Activated B cell treated with CpG ODN at 0.5 μM for 24 hours (primary cell): Measurements from ENCODE around the gene TPH2. TPM values are rescaled to one million over a fixed set of nuclear protein-coding genes. Genes with fewer than 3 reads are reported as not detected.

Experiments used
- ATAC-seq: fragments of 200-7000 bp; cut with Tn5 transposase; one replicate; pipeline ENCODE4 v1.10.0; 2021; ENCODE audit warnings: low read depth, mild to moderate bottlenecking, moderate library complexity
- CTCF ChIA-PET: fragments of 350-600 bp; sonication (Branson Sonifier 250); formaldehyde crosslinking; loops from one replicate; lab custom pipeline; 2021; ENCODE audit warnings: antibody characterized with exemption; lab: Charles Lee
- POLR2A ChIA-PET: fragments of 350-600 bp; sonication (Branson Sonifier 250); formaldehyde crosslinking; loops from one replicate; lab custom pipeline; 2021; ENCODE audit warnings: antibody characterized with exemption; lab: Charles Lee
- DNase-seq: peaks from one replicate; pipeline ENCODE4 v3.0.0; 2022
- H3K27ac Mint-ChIP-seq: one replicate; pipeline ENCODE4 v1.8.0; 2020; ENCODE audit warnings: mixed read lengths
- H3K27me3 Mint-ChIP-seq: one replicate; pipeline ENCODE4 v1.8.0; 2021; ENCODE audit warnings: mixed read lengths
- H3K36me3 Mint-ChIP-seq: one replicate; pipeline ENCODE4 v1.8.0; 2021; ENCODE audit warnings: low read depth, mixed read lengths
- H3K4me1 Mint-ChIP-seq: one replicate; pipeline ENCODE4 v1.8.0; 2021; ENCODE audit warnings: mixed read lengths
- H3K4me3 Mint-ChIP-seq: one replicate; pipeline ENCODE4 v1.8.0; 2020; ENCODE audit warnings: mild to moderate bottlenecking, mixed read lengths
- H3K9me3 Mint-ChIP-seq: one replicate; pipeline ENCODE4 v1.8.0; 2020; ENCODE audit warnings: mixed read lengths
- intact Hi-C: fragments of 100-400 bp; cut with micrococcal nuclease; formaldehyde crosslinking; loops from one replicate; pipeline ENCODE4 v1.15.1; 2024
- total RNA-seq: library from RNA; stranded (reverse); gene quantifications from 2 replicates; pipeline ENCODE4 v1.2.3, GENCODE V29; 2022
- TF ChIP-seq, protein P1 (sequence below): fragments of 200-600 bp; IDR thresholded peaks from one replicate; pipeline ENCODE4 v1.8.0; 2022; ENCODE audit warnings: antibody characterized with exemption, mild to moderate bottlenecking

The TPH2 gene
- total RNA-seq, 1 donor from 2014 or later, result not detected

DNA sequence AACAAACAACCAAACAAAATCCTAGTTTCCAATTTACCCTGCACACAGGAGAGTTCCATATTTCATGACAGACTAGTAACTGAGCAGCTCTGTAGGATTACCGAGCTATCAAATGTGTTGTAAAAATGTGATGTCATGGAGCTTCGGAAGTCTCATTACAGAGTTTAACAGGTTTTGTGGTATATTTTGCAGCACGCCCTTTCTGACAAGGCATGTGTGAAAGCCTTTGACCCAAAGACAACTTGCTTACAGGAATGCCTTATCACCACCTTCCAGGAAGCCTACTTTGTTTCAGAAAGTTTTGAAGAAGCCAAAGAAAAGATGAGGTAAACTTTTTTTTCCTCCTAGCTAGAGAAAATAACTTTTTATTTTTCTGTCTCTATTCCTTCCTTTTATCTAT lies 92.4 kb downstream of the TPH2 start:
- H3K4me1 Mint-ChIP-seq, result no peaks in the 10 kb centered on the region
- H3K27ac Mint-ChIP-seq, result no peak overlapping the region
- ATAC-seq (no peak), DNase-seq (no peak)
- no peaks in the 10 kb centered on the region for H3K36me3 Mint-ChIP-seq
- POLR2A ChIA-PET, result no interaction called here
- no peak overlapping the region for H3K4me3 Mint-ChIP-seq
- CTCF ChIA-PET, result no interaction called here
- no peaks in the 10 kb centered on the region for H3K9me3 Mint-ChIP-seq
- H3K27me3 Mint-ChIP-seq, result peaks cover 4% of the 10 kb centered on the region
- TF ChIP-seq, protein P1, sequence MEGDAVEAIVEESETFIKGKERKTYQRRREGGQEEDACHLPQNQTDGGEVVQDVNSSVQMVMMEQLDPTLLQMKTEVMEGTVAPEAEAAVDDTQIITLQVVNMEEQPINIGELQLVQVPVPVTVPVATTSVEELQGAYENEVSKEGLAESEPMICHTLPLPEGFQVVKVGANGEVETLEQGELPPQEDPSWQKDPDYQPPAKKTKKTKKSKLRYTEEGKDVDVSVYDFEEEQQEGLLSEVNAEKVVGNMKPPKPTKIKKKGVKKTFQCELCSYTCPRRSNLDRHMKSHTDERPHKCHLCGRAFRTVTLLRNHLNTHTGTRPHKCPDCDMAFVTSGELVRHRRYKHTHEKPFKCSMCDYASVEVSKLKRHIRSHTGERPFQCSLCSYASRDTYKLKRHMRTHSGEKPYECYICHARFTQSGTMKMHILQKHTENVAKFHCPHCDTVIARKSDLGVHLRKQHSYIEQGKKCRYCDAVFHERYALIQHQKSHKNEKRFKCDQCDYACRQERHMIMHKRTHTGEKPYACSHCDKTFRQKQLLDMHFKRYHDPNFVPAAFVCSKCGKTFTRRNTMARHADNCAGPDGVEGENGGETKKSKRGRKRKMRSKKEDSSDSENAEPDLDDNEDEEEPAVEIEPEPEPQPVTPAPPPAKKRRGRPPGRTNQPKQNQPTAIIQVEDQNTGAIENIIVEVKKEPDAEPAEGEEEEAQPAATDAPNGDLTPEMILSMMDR, result no peak
- intact Hi-C loops, result no loop called here

DNA sequence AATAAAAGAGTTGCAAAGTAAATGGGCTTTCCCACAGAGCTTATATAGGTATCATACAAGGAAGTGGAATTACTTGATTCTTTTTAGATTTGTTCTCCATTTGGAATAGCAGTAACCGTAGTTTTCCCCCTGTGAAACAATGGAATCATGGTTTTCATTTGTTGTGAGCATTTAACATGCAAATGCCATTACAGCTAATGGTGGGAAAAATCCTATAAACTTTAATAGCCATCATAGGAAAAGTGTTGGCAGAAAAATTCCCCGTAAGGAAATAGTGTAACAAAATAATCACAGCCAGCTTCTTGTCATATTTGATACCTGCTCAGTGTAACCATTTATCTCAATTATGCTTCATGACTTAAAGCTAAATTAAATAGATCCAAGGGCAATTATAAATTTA lies 95.3 kb downstream of the TPH2 start:
- DNase-seq (no peak), ATAC-seq (no peak)
- H3K4me1 Mint-ChIP-seq, result no peaks in the 10 kb centered on the region
- ChIA-PET POLR2A (no interaction called here), CTCF (no interaction called here)
- peaks cover 2% of the 10 kb centered on the region for H3K27me3 Mint-ChIP-seq
- intact Hi-C loops, result no loop called here
- no peak overlapping the region for H3K27ac Mint-ChIP-seq
- no peak overlapping the region for H3K4me3 Mint-ChIP-seq
- no peaks in the 10 kb centered on the region for H3K9me3 Mint-ChIP-seq
- no peaks in the 10 kb centered on the region for H3K36me3 Mint-ChIP-seq
- TF ChIP-seq, protein P1, result no peak

DNA sequence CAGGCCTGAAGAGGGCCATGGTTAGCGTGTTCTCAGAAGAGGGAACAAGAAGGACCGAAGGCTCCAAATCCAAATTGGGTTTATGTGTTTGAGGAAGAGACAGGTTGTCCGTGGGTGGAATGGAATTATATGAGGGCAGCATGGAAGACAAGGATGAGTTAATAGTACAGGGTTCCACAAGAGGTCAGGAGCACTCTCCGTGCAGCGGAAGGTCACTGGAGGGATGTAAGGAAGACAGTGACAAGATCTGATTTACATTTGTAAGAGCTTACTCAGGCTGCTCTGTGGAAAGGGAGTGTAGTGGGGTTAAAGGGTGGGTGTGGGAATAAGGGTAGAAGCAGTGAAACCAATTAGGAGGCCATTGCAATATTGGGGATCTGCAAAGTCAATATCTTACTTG lies 97.0 kb downstream of the TPH2 start:
- H3K4me3 Mint-ChIP-seq, result no peak overlapping the region
- ChIA-PET CTCF (no interaction called here), POLR2A (no interaction called here)
- no peaks in the 10 kb centered on the region for H3K4me1 Mint-ChIP-seq
- DNase-seq, result no peak
- H3K36me3 Mint-ChIP-seq, result no peaks in the 10 kb centered on the region
- ATAC-seq, result no peak
- H3K27ac Mint-ChIP-seq, result no peak overlapping the region
- H3K9me3 Mint-ChIP-seq, result peaks cover 5% of the 10 kb centered on the region
- no peaks in the 10 kb centered on the region for H3K27me3 Mint-ChIP-seq
- intact Hi-C loops, result no loop called here
- TF ChIP-seq, protein P1, result no peak

DNA sequence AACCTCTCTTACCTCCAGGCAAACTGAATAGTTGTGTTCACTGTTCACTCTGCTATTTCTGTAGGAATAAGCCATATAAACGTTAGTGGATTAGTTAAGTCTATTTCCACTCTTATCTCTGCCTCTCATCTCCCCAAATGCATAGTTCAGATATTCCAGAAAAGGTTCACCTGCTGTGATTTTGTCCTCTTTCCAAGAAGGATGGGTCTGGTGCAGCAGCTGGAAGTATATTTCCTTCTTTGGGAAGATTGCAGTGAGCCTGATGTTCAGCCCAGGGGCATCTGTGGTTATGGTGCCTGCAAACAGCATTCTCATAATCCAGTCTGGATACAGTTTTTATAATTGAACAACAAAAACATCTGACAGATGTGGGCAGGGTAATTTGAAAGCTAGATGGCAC lies 97.7 kb downstream of the TPH2 start:
- POLR2A ChIA-PET, result no interaction called here
- DNase-seq (no peak), ATAC-seq (no peak)
- Mint-ChIP-seq H3K9me3 (peaks cover 5% of the 10 kb centered on the region), H3K27ac (no peak overlapping the region), H3K4me3 (no peak overlapping the region), H3K27me3 (no peaks in the 10 kb centered on the region), H3K36me3 (no peaks in the 10 kb centered on the region), H3K4me1 (no peaks in the 10 kb centered on the region)
- intact Hi-C loops, result no loop called here
- CTCF ChIA-PET, result no interaction called here
- TF ChIP-seq, protein P1, result no peak

DNA sequence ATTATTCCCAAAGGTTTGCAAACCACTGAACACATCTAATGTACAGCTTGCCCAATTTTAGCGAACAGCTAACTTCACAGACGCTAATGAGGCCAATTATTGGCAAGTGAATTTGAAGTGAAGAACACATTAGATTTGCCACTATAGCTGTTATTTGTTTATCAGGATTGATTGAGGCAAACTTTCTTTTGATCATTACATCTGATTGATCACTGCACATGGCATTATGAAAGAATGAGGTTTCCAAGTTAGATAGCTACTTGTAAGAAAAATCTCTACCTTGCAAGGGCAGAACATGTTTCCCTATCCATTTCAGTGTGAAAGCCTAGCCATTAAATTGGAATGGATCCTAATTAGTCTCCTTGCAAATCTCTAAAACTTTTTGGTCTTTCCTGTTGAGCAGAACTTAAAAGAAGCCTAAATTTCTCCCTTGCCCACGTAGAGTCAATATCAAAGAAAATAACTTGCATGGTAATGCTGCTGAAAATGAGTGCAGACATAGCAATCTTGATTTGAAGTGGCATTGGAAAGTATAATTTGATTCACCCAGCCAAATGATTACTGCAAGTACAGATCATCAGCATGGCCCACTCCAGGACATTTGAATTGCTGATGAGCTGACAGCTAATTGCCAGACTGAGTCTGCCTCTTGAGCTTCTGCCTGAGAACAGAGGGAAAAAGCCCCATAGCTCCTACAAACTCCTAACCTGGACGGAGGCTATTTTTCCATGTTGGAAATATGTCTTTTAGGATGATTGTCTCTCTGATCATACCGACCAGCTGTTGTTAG lies 98.6 kb downstream of the TPH2 start:
- intact Hi-C loops, result no loop called here
- H3K4me3 Mint-ChIP-seq, result no peak overlapping the region
- ATAC-seq (no peak), DNase-seq (no peak)
- peaks cover 5% of the 10 kb centered on the region for H3K9me3 Mint-ChIP-seq
- TF ChIP-seq, protein P1, result no peak
- H3K27ac Mint-ChIP-seq, result no peak overlapping the region
- H3K4me1 Mint-ChIP-seq, result no peaks in the 10 kb centered on the region
- H3K36me3 Mint-ChIP-seq, result no peaks in the 10 kb centered on the region
- POLR2A ChIA-PET, result no interaction called here
- H3K27me3 Mint-ChIP-seq, result no peaks in the 10 kb centered on the region
- CTCF ChIA-PET, result no interaction called here
